Cortex of kidney (tissue), 1 donor: Measurements from ENCODE around the gene LRRC10.
"Not testable (repeated sequence)": the region's sequence is repeated elsewhere in the genome, so short reads cannot be mapped to it uniquely, and the experiment has no call there.

Experiments used
- DNase-seq: peaks from one replicate; lab custom pipeline; 2025; lab: John Stamatoyannopoulos, UW

The LRRC10 gene

DNA sequence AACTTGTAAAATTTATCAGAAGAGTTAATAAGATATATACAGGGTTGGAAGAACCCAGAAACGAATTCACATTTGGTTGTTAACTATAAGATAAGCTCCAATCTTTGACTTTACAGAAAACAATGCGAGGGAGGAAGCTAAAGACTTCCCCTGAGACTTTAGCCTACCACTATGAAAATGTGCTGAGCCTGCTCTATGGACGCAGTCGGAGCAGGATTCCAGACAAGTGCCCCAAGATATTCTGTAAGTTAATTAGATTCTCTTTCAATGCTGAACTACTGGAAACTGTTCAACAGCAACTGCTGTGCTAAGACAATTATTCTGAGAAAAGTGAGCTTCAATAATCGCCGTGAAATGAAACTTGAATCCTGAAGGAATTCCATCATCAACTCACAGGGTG, 8.3 kb upstream of the LRRC10 start:
- no peak for DNase-seq

DNA sequence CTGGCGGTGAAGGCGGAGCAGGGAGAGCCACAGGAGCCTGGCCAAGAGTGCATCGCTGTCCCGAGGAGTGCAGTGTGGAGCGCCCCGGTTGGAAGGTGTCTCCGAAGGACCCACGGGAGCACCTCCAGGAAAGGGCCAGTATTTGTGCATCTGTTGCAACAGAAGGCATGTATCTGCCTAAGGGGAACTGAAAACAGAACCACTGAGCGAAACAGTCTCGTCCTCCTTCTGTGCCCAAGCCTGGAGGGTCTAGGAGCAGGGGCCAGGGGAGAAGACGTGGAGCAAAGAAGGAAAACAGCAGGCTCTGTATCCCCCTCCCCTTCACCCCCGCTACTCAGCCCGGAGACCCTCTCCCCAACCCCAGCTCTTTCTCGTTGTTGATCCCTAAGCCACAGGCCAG, 5.3 kb upstream of the LRRC10 start:
- no peak for DNase-seq

DNA sequence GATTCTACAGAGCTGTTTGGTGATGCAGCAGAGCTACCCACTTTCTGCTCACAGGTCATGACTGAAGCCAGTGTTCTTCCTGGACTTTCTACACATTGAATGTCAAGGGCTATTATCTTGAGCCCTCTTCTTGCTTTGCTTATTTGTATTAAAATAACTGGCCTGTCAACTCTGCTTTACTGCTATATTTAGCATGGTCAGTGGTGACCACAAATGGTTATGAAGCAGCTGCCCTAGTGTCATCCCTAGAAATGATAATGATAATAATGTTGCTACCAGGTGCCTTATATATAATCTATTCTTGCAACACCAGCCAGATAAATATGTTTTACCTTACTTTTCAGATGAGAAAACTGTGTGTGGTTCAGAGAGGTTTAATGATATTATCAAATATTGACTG, 2.6 kb upstream of the LRRC10 start:
- no peak for DNase-seq

DNA sequence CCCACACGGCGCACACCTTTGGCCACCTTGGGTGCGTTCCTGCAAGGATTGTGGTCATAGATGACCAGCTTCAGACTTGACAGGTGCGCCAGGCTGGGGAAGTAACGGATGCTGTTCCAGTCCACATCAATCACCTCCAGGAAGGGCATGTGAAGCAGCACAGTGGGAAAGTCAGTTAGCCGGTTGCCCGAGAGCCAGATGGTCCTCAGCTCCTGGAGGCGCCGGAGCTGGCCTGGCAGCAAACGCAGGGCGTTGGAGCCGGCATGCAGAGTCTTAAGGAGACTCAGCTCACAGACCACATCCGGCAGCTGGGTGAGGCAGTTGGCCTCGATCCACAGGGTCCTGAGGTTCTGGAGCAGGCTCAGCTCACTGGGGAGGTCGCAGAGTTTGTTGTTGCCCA, 581 bp downstream of the LRRC10 start:
- DNase-seq: no peak

DNA sequence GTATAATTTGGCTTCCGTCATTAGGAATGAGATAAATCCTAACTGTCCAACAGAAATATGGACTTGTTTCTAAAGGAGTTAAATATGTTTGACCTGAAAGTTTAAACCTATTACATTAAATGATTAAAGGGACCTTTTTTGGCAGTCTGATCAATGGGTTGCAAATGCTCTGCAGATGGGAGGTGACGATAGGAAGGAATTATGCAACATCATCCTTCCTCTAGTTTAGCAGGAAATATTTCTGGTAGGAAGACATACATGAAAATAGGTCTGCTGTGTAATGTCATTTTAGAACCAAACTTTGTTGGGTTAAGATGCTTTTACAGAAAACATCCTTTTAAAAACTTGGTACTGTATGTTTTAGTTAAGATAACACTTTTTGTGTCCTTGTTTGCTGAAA, 2.6 kb downstream of the LRRC10 start:
- no peak for DNase-seq

DNA sequence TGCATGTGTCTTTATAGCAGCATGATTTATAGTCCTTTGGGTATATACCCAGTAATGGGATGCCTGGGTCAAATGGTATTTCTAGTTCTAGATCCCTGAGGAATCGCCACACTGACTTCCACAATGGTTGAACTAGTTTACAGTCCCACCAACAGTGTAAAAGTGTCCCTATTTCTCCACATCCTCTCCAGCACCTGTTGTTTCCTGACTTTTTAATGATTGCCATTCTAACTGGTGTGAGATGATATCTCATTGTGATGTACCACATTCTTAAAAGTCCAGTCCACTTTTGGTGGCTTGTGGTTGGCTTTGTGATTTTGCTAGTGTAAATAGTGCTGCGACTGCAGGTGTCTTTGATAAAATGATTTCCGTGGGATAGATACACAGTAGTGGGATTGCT, 6.4 kb downstream of the LRRC10 start:
- DNase-seq: not testable (repeated sequence)

DNA sequence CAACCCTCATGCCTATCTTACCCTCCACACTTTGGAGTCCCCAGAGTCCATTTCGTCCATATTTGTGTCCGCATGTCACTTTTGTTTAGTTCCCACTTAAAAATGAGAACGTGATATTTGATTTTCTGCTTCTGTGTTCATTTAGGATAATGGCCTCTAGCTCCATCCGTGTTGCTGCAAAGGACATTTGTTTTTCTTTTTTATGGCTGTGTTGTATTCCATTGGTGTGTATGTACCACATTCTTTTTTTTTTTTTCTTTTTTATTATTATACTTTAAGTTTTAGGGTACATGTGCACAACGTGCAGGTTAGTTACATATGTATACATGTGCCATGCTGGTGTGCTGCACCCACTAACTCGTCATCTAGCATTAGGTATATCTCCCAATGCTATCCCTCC, 7.2 kb downstream of the LRRC10 start:
- DNase-seq: not testable (repeated sequence)

DNA sequence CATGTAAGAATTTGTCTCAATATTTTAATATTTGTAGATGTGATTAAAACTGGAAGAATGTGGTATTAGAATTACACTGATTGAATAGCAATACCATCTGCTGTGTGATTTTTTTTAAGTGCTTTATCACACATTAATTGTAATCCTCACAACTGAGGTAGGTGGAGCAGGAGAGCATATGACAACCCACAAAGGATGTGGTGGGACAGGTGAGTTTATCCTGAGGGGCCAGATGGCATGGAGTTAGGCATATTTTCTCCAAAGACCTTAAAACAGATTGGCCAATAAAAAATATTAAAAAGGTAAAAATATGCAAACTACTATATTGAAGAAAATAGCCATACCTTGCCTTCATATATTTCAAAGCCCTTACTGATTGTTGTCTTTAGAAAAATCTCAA, 7.8 kb downstream of the LRRC10 start:
- no peak for DNase-seq

DNA sequence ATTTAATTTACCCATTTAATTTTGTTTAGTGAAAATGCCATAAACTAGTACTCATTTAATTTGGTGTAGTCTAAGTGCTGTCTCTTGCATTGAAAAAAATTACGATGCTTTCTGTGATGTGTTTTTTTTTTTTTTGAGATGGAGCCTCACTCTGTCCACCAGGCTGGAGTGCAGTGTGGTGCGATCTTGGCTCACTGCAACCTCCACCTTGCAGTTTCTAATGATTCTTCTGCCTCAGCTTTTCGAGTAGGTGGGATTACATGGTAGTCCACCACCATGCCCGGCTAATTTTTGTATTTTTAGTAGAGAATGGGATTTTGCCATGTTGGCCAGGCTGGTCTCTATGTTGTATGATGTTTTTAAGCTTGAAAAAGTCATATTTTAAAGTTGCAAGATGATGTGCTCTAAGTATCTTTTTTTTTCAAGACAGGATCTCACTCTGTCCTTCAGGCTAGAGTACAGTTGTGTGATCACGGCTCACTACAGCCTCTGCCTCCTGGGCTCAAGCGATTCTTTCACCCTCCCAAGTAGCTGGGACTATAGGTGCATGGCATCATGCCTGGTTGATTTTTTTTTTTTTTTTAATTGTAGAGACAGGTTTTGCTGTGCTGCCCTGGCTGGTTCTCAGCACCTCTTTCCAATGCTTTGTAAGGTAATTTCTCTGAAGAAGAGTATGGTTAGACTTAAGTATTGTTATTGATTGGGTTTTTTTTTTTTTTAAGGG, 8.6 kb downstream of the LRRC10 start:
- DNase-seq: no peak

DNA sequence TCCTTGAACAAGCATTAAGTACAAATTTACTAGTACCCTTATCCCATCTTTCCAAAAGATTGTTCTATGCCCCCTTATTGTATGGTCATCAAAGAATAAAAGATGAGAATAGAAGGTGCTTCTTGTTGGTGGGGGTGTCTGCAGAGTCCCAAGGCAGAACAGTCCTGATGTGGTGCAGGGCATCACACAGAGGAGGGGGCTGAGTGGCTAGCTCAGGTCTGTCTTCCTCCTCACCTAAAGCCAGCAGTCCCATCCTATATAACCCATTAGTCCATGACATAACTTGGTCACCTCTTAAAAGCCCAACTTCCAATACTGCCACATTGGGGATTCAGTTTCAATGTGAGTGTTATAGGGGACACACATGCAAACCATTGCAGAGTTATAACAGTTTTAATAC, 9.9 kb downstream of the LRRC10 start:
- DNase-seq: no peak

DNA sequence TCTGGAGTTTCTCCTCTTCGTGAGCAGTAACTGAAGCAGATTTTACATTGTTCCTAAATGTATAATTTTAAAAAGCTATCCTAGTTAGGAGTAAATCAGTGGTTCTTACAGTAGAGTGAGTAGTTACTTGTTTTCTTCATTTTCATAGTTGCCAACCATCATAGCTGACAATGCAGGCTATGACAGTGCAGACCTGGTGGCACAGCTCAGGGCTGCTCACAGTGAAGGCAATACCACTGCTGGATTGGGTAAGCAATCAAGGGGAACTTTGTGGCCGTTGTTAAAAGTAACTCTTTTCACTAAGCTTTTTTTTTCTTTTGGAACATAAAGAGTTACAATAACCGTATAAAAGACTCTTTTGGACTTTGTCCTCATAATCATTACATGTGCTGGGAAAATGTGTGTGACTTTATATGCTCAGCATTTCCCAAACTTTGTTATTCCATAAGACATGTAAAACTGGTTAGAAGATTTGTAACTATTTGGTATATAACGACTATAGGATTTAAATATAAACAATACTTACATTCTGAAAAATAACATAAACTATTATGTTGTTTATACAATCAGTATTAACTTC, 12.4 kb downstream of the LRRC10 start:
- DNase-seq: no peak

DNA sequence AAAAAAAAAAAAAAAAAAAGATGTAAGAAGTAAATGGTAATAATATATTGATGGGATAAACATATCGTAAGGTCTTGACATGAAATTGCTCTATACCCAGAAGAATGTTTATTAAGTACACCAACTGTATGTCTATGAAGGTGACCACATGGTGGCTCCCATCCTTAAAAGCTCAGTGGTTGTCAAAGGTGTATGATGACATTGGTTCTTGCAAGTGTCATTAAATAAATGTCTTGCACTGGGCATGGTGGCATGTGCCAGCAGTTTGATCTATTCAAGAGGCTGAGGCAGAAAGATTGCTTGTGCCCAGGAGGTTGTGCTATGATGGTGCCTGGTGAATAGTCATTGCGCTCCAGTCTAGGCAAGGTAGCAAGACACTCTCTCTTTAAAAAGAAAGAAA, 15.0 kb downstream of the LRRC10 start:
- no peak for DNase-seq

DNA sequence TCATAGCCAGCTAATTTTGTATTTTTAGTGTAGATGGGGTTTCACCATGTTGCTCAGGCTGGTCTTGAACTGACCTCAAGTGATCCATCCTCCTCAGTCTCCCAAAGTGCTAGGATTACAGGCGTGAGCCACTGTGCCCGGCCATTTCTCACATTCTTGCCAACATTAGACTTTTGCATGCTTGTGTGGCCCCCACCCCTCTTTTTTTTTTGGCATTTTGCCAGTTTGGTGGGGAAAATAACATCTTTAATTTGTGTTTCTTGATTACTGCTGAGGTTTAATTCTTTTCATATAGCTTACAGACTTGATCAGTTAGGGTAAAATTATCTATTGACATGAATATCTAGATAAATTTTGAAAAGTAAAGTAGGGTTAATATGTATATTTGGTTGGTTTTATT, 21.6 kb downstream of the LRRC10 start:
- DNase-seq: no peak

DNA sequence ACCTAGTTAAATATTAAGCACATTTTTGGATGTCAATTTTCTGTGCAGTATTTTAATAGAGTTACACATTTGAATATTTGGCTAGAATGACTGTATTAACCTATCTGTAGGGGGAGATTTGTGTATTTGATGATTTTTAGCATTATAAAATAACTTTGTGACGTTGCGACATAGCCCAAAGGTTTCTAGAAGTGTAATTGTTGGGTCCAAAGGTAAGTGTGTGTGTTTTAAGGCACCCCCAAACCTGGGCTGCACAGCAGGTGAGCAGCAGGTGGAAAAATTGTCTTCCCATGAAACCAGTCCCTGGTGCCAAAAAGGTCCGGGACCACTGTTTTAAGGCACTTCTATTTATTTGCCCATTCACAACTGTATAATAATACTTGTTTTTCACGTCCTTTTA, 22.2 kb downstream of the LRRC10 start:
- DNase-seq: no peak

DNA sequence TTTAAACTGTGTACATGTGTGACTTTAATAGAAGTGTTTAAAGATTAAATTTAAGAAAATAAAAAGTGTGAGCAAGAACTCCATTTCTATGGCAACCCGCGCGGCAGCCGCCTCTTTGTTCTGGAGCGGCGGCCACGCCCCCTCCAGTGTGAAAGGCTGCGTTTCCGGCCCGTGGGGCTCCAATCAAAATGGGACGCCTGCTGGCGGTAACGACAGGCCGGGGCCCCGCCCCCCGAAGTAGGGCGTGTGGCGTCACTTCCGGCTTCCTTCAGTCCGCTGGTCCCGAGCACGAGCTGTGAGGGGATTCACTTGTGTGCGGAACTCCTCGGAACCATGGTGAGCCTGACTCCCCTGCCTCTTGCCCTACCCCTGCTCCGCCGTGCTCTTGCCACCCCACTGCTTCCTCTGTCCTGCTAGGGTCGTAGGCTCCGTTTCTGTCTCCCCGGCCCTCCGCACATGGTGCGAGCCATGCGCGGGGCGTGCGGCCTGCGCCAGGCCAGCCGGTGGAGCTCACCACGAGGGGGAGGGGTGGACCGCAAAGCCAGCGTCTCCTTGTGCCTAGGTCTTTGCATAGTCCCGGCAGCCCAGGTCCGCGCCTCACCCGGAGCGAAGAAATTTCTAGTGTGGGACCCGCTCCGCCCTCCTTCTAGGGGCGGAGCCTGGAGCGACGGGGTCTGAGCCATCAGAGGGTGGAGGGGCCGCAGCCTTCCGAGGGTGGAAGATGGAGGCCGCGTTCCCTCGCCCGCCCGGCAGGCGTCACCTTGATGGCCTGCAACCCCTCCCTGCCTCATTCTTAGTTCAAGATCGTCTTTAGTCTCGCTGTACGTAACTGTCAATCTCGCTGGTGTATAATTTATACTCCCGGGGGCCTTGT, 25.3 kb downstream of the LRRC10 start, which contains the start of gene CCT2:
CCT2 (plus strand) TSS at position 271 of the 874 bp plus-strand sequence; CDS start at position 334, 63 bp downstream.
- DNase-seq: peak; percentile 41

DNA sequence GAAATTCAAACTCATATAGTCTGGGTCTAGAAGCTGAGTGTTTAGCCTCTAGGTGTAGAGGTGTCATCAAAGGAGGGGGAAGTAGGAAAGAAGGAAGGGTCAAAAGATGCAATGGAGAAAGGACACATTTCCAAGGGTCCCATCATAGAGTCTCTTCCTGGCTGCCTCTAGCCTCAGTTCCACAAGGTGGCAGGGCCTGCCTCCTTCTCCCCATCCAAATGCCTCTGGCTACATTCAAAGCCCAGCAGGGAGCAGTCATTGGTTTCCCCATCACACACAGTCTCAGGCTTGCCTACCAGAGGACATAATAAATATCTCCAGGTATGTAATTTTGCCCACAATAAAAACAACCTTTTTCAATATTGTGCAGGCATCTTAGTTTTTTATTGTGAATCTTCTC, 27.5 kb downstream of the LRRC10 start:
- DNase-seq: no peak

DNA sequence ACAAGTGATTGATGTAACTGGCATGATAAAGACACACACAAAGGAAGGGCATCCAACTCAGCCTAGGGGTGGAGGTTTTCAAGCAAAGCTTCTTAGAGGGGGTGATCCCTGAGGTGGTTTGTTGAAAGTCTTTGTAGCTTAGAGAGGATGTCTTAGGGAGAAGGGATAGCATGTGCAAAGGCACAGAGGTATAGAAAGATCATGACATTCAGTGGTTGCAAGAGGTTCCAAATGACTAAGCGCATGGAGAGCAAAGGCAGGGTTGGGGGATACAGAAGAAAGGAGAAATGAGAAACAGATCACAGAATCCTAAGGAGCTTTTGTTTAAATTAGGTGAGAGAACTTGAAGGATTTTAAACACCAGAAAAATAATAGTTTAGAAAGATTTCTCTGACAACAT, 30.6 kb downstream of the LRRC10 start:
- no peak for DNase-seq

DNA sequence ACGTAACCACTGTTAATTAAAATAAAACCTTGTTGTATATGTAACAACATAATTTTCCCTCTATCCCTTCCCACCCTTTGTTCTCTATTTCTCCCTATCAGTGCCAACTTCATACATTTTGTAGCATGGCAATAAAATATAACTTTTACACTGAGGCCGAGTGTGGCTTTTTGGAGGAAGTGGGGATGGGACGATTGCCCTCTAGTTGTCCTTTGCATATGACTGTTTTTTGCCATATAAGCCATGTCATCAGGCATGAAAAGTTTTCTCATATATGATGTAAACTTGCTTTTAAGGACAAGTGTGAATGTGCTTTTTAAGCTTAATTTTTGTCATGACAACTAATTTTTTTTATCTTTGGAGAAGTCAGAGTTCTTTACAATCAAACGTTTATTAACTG, 31.7 kb downstream of the LRRC10 start:
- DNase-seq: no peak

DNA sequence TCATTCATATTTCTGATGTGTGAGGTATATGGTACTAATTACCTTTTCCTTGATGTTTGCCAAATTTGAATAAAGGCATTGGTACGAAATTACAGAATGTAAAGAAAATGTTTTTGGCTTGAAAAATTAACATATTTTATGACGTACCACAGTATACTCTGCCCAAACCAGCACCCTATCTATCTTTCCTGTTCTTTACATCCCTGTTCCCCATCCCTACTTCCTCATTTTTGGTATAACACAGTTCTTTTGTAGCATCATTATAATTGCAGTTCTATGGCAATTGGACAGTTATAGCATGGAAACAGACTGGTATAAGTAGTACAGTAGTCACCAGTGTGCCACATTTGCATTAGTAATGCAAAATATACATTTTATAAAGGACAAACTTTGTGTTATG, 32.4 kb downstream of the LRRC10 start:
- no peak for DNase-seq

DNA sequence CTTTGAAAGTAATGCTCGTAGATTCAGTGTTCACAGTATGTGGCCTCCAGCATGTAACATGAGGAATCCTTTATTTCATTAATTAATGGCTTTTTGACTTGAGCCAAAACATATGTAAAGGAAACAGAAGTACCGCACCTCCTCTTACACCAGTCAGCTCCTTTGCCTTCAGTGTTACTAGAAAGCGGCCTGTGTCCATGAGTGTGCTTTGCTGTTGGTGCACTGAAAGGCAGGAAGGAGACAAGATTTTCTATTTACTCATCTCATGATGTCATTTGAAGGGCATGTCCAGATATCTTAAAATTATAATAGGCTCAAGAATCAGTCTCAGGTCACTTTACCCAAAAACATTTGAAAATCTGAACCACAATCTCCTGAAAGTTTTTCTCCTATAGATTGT, 35.4 kb downstream of the LRRC10 start:
- no peak for DNase-seq

DNA sequence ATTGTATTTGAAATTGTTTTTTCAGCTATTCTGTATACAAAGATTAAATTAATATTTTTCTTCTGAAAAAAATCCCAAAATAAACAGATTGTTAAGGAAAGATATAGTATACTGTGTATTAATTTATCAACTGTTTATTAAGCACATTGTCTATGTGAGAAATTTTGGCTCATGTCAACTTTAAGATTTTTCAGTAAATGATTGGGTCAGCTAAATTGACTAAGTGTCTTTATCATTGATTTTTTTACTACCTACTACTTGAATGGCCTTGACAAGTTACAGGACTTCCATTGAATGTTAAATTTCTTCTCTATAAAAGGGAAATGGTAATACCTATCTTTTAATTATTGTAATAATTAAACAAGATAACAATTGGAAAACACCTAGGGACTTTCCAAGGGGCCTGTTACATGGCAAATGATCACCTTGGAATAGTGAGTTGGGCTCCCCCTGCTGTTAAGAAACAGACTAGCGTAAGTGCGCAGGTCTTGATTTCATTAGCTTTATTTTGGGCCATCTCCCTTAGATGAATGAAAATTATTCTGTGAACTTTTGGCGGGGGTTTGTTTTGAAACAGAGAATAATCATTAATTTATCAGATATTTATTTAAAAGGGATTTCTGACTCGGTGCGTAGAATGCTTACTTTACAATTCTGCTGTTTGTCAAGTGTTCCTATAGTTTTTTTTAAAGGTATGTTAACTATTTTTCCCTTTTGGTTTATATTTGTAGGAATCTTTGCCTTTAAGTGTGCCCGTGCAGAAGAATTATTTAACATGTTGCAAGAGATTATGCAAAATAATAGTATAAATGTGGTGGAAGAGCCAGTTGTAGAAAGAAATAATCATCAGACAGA, 39.9 kb downstream of the LRRC10 start:
- DNase-seq: no peak

DNA sequence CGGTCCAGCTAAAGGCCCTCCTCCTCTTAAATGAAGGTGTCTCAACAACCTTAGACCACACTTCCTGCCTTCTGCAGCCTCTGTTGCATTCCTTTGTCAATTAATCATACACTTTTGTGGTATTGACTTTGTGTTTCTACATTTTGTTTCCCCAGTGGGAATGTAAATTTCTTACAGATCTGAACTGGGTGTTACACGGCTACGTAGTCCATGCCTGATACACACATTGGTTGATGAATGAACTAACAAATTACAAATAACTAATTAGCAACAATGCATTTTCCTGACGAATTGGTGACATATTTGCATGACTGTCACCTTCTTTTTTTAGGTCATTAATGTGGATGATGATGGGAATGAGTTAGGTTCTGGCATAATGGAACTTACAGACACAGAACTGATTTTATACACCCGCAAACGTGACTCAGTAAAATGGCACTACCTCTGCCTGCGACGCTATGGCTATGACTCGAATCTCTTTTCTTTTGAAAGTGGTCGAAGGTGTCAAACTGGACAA, 40.6 kb downstream of the LRRC10 start:
- no peak for DNase-seq
